SK-N-SH treated with all-trans-retinoic acid at 6 μM for 48 hours (cell line): ENCODE data around the gene USP35.

Experiments used
- BACH2 ChIP-seq: fragments of 250-450 bp; sonication (Bioruptor Pico); IDR thresholded peaks from 2 replicates; pipeline ENCODE4 v1.9.0; 2021; ENCODE audit warnings: mild to moderate bottlenecking, borderline replicate concordance
- CREB5 ChIP-seq: fragments of 250-450 bp; sonication (Bioruptor Pico); IDR thresholded peaks from 2 replicates; pipeline ENCODE4 v1.5.1; 2020; ENCODE audit warnings: low read depth, mild to moderate bottlenecking, moderate library complexity
- GLIS3 ChIP-seq: fragments of 250-450 bp; sonication (Bioruptor Pico); IDR thresholded peaks from 2 replicates; pipeline ENCODE4 v1.5.0; 2020; ENCODE audit warnings: mild to moderate bottlenecking, moderate library complexity
- ISL1 ChIP-seq: fragments of 250-450 bp; sonication (Bioruptor Pico); IDR thresholded peaks from 2 replicates; pipeline ENCODE4 v2.1.2; 2022; ENCODE audit warnings: mild to moderate bottlenecking, moderate library complexity
- OSR1 ChIP-seq: fragments of 250-450 bp; sonication (Bioruptor Pico); IDR thresholded peaks from 2 replicates; pipeline ENCODE4 v1.8.0; 2022; ENCODE audit warnings: moderate library complexity, mild to moderate bottlenecking, inconsistent platforms
- TCF4 ChIP-seq: fragments of 250-450 bp; sonication (Bioruptor Pico); IDR thresholded peaks from 2 replicates; pipeline ENCODE4 v1.8.0; 2021; ENCODE audit warnings: mild to moderate bottlenecking, moderate library complexity, borderline replicate concordance
- TOX ChIP-seq: fragments of 250-450 bp; sonication (Bioruptor Pico); IDR thresholded peaks from 2 replicates; pipeline ENCODE4 v1.8.0; 2021; ENCODE audit warnings: mild to moderate bottlenecking, moderate library complexity, borderline replicate concordance
- TSHZ2 ChIP-seq: fragments of 250-450 bp; sonication (Bioruptor Pico); IDR thresholded peaks from 2 replicates; pipeline ENCODE4 v1.5.0; 2020; ENCODE audit warnings: mild to moderate bottlenecking, moderate library complexity
- ZC3H10 ChIP-seq: fragments of 250-450 bp; sonication (Bioruptor Pico); IDR thresholded peaks from 2 replicates; pipeline ENCODE4 v1.5.1; 2021; ENCODE audit warnings: mild to moderate bottlenecking, moderate library complexity
- ZFP3 ChIP-seq: fragments of 250-450 bp; sonication (Bioruptor Pico); IDR thresholded peaks from 2 replicates; pipeline ENCODE4 v1.5.0; 2020; ENCODE audit warnings: mild to moderate bottlenecking, moderate library complexity
- ZFP30 ChIP-seq: fragments of 450-650 bp; formaldehyde crosslinking; IDR thresholded peaks from 2 replicates; pipeline ENCODE4 v1.5.0; 2022; ENCODE audit warnings: mild to moderate bottlenecking, moderate library complexity
- ZNF8 ChIP-seq: fragments of 450-650 bp; formaldehyde crosslinking; IDR thresholded peaks from 2 replicates; pipeline ENCODE4 v1.5.0; 2020; ENCODE audit warnings: mild to moderate bottlenecking, moderate library complexity

GRCh38 chr11:78255919-78256318 lies 67.2 kb downstream of the USP35 start:
- TF ChIP-seq ZFP3 (CRISPR knock-in tag) (no peak), BACH2 (CRISPR knock-in tag) (no peak), CREB5 (CRISPR knock-in tag) (no peak), ZFP30 (CRISPR knock-in tag) (no peak), OSR1 (no peak), ZC3H10 (CRISPR knock-in tag) (no peak), ZNF8 (no peak), TOX (CRISPR knock-in tag) (no peak), ISL1 (no peak), TSHZ2 (no peak), TCF4 (CRISPR knock-in tag) (no peak), GLIS3 (no peak)
